HuH-7.5 (cell line): ENCODE results near the gene MYO18B.
"Not testable (repeated sequence)": the region's sequence is repeated elsewhere in the genome, so short reads cannot be mapped to it uniquely, and the experiment has no call there.

Experiments used
- DNase-seq: peaks from one replicate; pipeline ENCODE4 v3.0.0; 2011; ENCODE audit warnings: low spot score

Gene MYO18B

GRCh38 chr22:25741692-25742626 is at the start of gene MYO18B:
Gene MYO18B, plus strand, starts transcription at chr22:25742188. Its CDS starts 18,905 bp downstream, at chr22:25761093.
- DNase-seq, result no peak

GRCh38 chr22:25692397-25693267 is 49.4 kb upstream of the MYO18B start:
- no peak for DNase-seq

GRCh38 chr22:25693268-25693565 is 48.8 kb upstream of the MYO18B start:
- no peak for DNase-seq

- DNase-seq, result no peak
Observed at GRCh38 chr22:25694196-25694907, 47.6 kb upstream of the MYO18B start.

- no peak for DNase-seq
Observed at GRCh38 chr22:25695146-25695545, 46.8 kb upstream of the MYO18B start.

GRCh38 chr22:25696763-25697162 is 45.2 kb upstream of the MYO18B start:
- no peak for DNase-seq

- DNase-seq, result no peak
Observed at GRCh38 chr22:25697181-25697664, 44.8 kb upstream of the MYO18B start.

GRCh38 chr22:25697978-25698377 is 44.0 kb upstream of the MYO18B start:
- DNase-seq, result no peak

GRCh38 chr22:25698461-25698860 is 43.5 kb upstream of the MYO18B start:
- no peak for DNase-seq

- no peak for DNase-seq
Observed at GRCh38 chr22:25698978-25699377, 43.0 kb upstream of the MYO18B start.

GRCh38 chr22:25701056-25701780 is 40.8 kb upstream of the MYO18B start:
- DNase-seq, result no peak

- no peak for DNase-seq
Observed at GRCh38 chr22:25702040-25702439, 39.9 kb upstream of the MYO18B start.

GRCh38 chr22:25702571-25703167 is 39.3 kb upstream of the MYO18B start:
- DNase-seq, result no peak

GRCh38 chr22:25704701-25705100 is 37.3 kb upstream of the MYO18B start:
- DNase-seq, result no peak

GRCh38 chr22:25706197-25706596 is 35.8 kb upstream of the MYO18B start:
- no peak for DNase-seq

- not testable (repeated sequence) for DNase-seq
Observed at GRCh38 chr22:25708430-25708829, 33.6 kb upstream of the MYO18B start.

GRCh38 chr22:25709758-25710157 is 32.2 kb upstream of the MYO18B start:
- no peak for DNase-seq

- no peak for DNase-seq
Observed at GRCh38 chr22:25710501-25710900, 31.5 kb upstream of the MYO18B start.

- DNase-seq, result no peak
Observed at GRCh38 chr22:25711491-25711890, 30.5 kb upstream of the MYO18B start.

- no peak for DNase-seq
Observed at GRCh38 chr22:25712661-25713400, 29.2 kb upstream of the MYO18B start.
